ENCODE results near the gene C5orf63.

DNA sequence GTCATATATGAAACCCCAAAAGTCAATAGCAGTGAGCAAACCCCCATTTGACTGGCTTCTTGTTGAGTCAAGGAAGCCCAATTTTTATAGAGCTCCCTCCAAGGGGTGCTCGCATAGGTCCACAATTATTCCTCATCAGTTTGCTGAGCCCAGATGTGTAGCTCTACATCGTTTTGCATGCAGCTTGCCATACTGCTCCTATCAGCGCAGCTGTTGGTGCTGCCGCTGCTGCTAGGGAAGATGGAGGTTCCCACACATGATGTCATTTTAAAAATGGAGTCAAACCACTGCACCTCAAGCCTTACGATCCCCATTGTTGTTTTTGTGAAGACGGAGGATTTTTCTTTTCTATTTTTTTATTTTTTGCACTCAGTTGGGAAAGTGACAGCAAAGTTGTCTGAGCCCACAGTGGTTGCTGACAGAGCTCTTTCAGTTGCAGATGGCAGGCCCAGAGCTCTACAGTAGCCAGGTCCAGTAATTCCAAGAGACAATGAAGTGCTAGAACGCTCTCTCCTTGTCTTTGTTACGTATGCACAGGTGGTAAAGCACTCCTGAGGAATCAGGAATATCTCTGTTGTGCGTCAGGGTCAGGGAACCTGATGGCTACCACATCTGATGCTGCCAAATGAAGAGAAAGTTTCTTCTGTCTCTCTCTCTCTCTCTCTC, 23.2 kb upstream of the C5orf63 start:
- TF ChIP-seq ZKSCAN8 (CRISPR knock-in tag; IDR thresholded peaks at IDR 0.05): no peak
- TF ChIP-seq GABPA (tag; conservative IDR thresholded peaks at IDR 0.05; ENCODE audit: low read depth): no peak
- no peak for TF ChIP-seq SOX6 (IDR thresholded peaks at IDR 0.05)
- no peak for TF ChIP-seq ZNF274 (IDR thresholded peaks at IDR 0.05; ENCODE audit: borderline replicate concordance, low read depth, low read length)
- no peak for TF ChIP-seq JUND (IDR thresholded peaks at IDR 0.05; ENCODE audit: borderline replicate concordance, low read depth, low read length)
- no peak for TF ChIP-seq JUND (tag; IDR thresholded peaks at IDR 0.05; ENCODE audit: borderline replicate concordance, low read depth, low read length)
- TF ChIP-seq CEBPB (tag; IDR thresholded peaks at IDR 0.05): no peak
- TF ChIP-seq, protein P1, sequence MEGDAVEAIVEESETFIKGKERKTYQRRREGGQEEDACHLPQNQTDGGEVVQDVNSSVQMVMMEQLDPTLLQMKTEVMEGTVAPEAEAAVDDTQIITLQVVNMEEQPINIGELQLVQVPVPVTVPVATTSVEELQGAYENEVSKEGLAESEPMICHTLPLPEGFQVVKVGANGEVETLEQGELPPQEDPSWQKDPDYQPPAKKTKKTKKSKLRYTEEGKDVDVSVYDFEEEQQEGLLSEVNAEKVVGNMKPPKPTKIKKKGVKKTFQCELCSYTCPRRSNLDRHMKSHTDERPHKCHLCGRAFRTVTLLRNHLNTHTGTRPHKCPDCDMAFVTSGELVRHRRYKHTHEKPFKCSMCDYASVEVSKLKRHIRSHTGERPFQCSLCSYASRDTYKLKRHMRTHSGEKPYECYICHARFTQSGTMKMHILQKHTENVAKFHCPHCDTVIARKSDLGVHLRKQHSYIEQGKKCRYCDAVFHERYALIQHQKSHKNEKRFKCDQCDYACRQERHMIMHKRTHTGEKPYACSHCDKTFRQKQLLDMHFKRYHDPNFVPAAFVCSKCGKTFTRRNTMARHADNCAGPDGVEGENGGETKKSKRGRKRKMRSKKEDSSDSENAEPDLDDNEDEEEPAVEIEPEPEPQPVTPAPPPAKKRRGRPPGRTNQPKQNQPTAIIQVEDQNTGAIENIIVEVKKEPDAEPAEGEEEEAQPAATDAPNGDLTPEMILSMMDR (IDR thresholded peaks at IDR 0.05 in 2 of 3, conservative IDR thresholded peaks at IDR 0.05 in 1 of 3; ENCODE audit: insufficient read depth in 2 of 3, low read depth in 1 of 3, low read length in 3 of 3): no peak
- TF ChIP-seq TEAD1 (CRISPR knock-in tag; IDR thresholded peaks at IDR 0.05): no peak
- no peak for TF ChIP-seq KDM1A (IDR thresholded peaks at IDR 0.05)
- no peak for TF ChIP-seq POLR3G (IDR thresholded peaks at IDR 0.05; ENCODE audit: extremely low read depth, insufficient read length, insufficient replicate concordance)
